NCI-H748 treated with DMSO at 0.1 percent for 48 hours (cell line): ENCODE results near the gene ARL14EPL.
"Not testable (repeated sequence)": the region's sequence is repeated elsewhere in the genome, so short reads cannot be mapped to it uniquely, and the experiment has no call there.

Experiments
- DNase-seq: peaks from one replicate; lab custom pipeline; 2025; lab: John Stamatoyannopoulos, UW

ARL14EPL gene

GRCh38 chr5:116046823-116047222, 14.6 kb downstream of the ARL14EPL start:
- DNase-seq = no peak

- DNase-seq = no peak
Observed at GRCh38 chr5:116058346-116058936, 26.2 kb downstream of the ARL14EPL start.

- DNase-seq = no peak
Observed at GRCh38 chr5:116062352-116062751, 30.1 kb downstream of the ARL14EPL start.

- DNase-seq = no peak
Observed at GRCh38 chr5:116063950-116064349, 31.7 kb downstream of the ARL14EPL start.

GRCh38 chr5:116068028-116068632, 35.9 kb downstream of the ARL14EPL start:
- peak; percentile 6 for DNase-seq

- DNase-seq = no peak
Observed at GRCh38 chr5:116071211-116071610, 38.9 kb downstream of the ARL14EPL start.

- DNase-seq = no peak
Observed at GRCh38 chr5:116075191-116075831, 43.0 kb downstream of the ARL14EPL start.

- DNase-seq = no peak
Observed at GRCh38 chr5:116076496-116076895, 44.2 kb downstream of the ARL14EPL start.

GRCh38 chr5:116078199-116078598, 45.9 kb downstream of the ARL14EPL start:
- no peak for DNase-seq

GRCh38 chr5:116084287-116084691, 52.0 kb downstream of the ARL14EPL start:
- DNase-seq = peak; percentile 50

- peak; percentile 72 for DNase-seq
Observed at GRCh38 chr5:116084871-116085715, 52.8 kb downstream of the ARL14EPL start, which contains the start of gene COMMD10. Gene COMMD10 (plus strand): TSS chr5:116085025.

- DNase-seq = not testable (repeated sequence)
Observed at GRCh38 chr5:116086309-116086708, 54.0 kb downstream of the ARL14EPL start.

- no peak for DNase-seq
Observed at GRCh38 chr5:116088062-116088461, 55.8 kb downstream of the ARL14EPL start.

- no peak for DNase-seq
Observed at GRCh38 chr5:116090302-116090701, 58.0 kb downstream of the ARL14EPL start.

- no peak for DNase-seq
Observed at GRCh38 chr5:116091416-116091815, 59.1 kb downstream of the ARL14EPL start.

GRCh38 chr5:116097301-116097700, 65.0 kb downstream of the ARL14EPL start:
- DNase-seq = no peak

- no peak for DNase-seq
Observed at GRCh38 chr5:116098998-116099397, 66.7 kb downstream of the ARL14EPL start.

GRCh38 chr5:116104941-116105340, 72.7 kb downstream of the ARL14EPL start:
- DNase-seq = not testable (repeated sequence)
